SU-DHL-6 (cell line): ENCODE results near the gene C5orf15.

Experiments used
- H2AFZ ChIP-seq: fragments of 200-600 bp; sonication (generic); 2 replicates; pipeline ENCODE4 v1.6.1; 2014; ENCODE audit warnings: low read depth, mild to moderate bottlenecking, moderate library complexity, mixed read lengths, antibody characterized with exemption, low read length; ENCODE audit not compliant: severe bottlenecking
- H3F3A ChIP-seq: fragments of 200-600 bp; shearing (Covaris generic); 2 replicates; pipeline ENCODE4 v1.6.0; 2016; ENCODE audit warnings: antibody characterized with exemption, mild to moderate bottlenecking; ENCODE audit not compliant: insufficient read depth
- H3K27ac ChIP-seq: fragments of 200-600 bp; sonication (generic); 2 replicates; pipeline ENCODE4 v1.5.1; 2016; ENCODE audit warnings: low read depth, mild to moderate bottlenecking, low read length, moderate library complexity, mixed read lengths
- H3K27me3 ChIP-seq: fragments of 200-600 bp; sonication (generic), shearing (Covaris generic); 2 replicates; pipeline ENCODE4 v1.6.0; 2014; ENCODE audit warnings: mild to moderate bottlenecking, low read length
- H3K36me3 ChIP-seq: fragments of 200-600 bp; sonication (generic); 2 replicates; pipeline ENCODE4 v1.6.1; 2014; ENCODE audit warnings: mild to moderate bottlenecking, low read length, mixed read lengths
- H3K4me2 ChIP-seq: fragments of 300-600, 200-600 bp; shearing (Covaris generic), sonication (generic); 2 replicates; pipeline ENCODE4 v1.6.0; 2014; ENCODE audit warnings: low read length, low read depth, mild to moderate bottlenecking; ENCODE audit not compliant: poor library complexity, severe bottlenecking
- H3K4me3 ChIP-seq: fragments of 200-600 bp; sonication (generic); 2 replicates; pipeline ENCODE4 v1.5.1; 2014; ENCODE audit warnings: antibody characterized with exemption, low read length, mild to moderate bottlenecking, mixed read lengths; ENCODE audit not compliant: insufficient read depth, poor library complexity, severe bottlenecking
- H3K79me2 ChIP-seq: fragments of 200-600 bp; sonication (generic); 2 replicates; pipeline ENCODE4 v1.6.1; 2014; ENCODE audit warnings: mild to moderate bottlenecking, low read length, moderate library complexity; ENCODE audit not compliant: insufficient read depth
- H3K9ac ChIP-seq: fragments of 200-600 bp; sonication (generic); 2 replicates; pipeline ENCODE4 v1.7.0; 2014; ENCODE audit warnings: mild to moderate bottlenecking, low read length
- H3K9me2 ChIP-seq: fragments of 200-600 bp; sonication (generic); replicated peaks from 2 replicates; pipeline ENCODE4 v1.6.1; 2014; ENCODE audit warnings: low read length; ENCODE audit not compliant: insufficient read depth
- H3K9me3 ChIP-seq: fragments of 200-600 bp; sonication (generic); 2 replicates; pipeline ENCODE4 v1.6.1; 2014; ENCODE audit warnings: low read length, mixed read lengths; ENCODE audit not compliant: insufficient read depth
- H4K20me1 ChIP-seq: fragments of 200-600 bp; sonication (generic); 2 replicates; pipeline ENCODE4 v1.6.1; 2014; ENCODE audit warnings: low read depth, mild to moderate bottlenecking, antibody characterized with exemption, low read length, moderate library complexity, mixed read lengths
- CTCF ChIP-seq: fragments of 200-600 bp; sonication (generic); IDR thresholded peaks from one replicate; pipeline ENCODE4 v1.5.1; 2017; ENCODE audit warnings: antibody characterized with exemption, mild to moderate bottlenecking, low read length, moderate library complexity; ENCODE audit not compliant: insufficient read depth, poor library complexity, severe bottlenecking
- EZH2phosphoT487 ChIP-seq: fragments of 200-600 bp; sonication (generic), shearing (Covaris generic); conservative IDR thresholded peaks from 2 replicates; pipeline ENCODE4 v1.6.1; 2018; ENCODE audit warnings: mild to moderate bottlenecking, antibody characterized with exemption, low read length, moderate library complexity, mixed read lengths

The C5orf15 gene

GRCh38 chr5:134003817-134004625 is 35.6 kb upstream of the C5orf15 start:
- H3K9me2 ChIP-seq = no peaks in the 10 kb centered on the region
- no peaks in the 10 kb centered on the region for H3K36me3 ChIP-seq
- H2AFZ ChIP-seq = peak overlapping the region; percentile 81
- H3K27ac ChIP-seq = peak overlapping the region; percentile 87
- no peaks in the 10 kb centered on the region for H3F3A ChIP-seq
- peaks cover 12% of the 10 kb centered on the region; the same call in 1 of the 2 replicates for H4K20me1 ChIP-seq
- peak overlapping the region; percentile 81 for H3K4me2 ChIP-seq
- peak overlapping the region; percentile 88 for H3K9ac ChIP-seq
- no peaks in the 10 kb centered on the region for H3K9me3 ChIP-seq
- no peaks in the 10 kb centered on the region for H3K27me3 ChIP-seq
- peaks cover 54% of the 10 kb centered on the region for H3K79me2 ChIP-seq
- H3K4me3 ChIP-seq = peak overlapping the region; percentile 77
- TF ChIP-seq EZH2phosphoT487 (no peak), CTCF (no peak)

GRCh38 chr5:134003064-134003816 is 34.8 kb upstream of the C5orf15 start:
- Histone ChIP-seq H3K9ac (peak overlapping the region; percentile 88), H3K4me2 (peak overlapping the region; percentile 81), H3K27me3 (no peaks in the 10 kb centered on the region), H3F3A (no peaks in the 10 kb centered on the region), H3K4me3 (peak overlapping the region; percentile 77), H3K79me2 (peaks cover 62% of the 10 kb centered on the region), H3K36me3 (no peaks in the 10 kb centered on the region), H3K27ac (peak overlapping the region; percentile 87), H4K20me1 (peaks cover 12% of the 10 kb centered on the region; the same call in 1 of the 2 replicates), H3K9me2 (no peaks in the 10 kb centered on the region), H2AFZ (peak overlapping the region; percentile 81), H3K9me3 (no peaks in the 10 kb centered on the region)
- TF ChIP-seq CTCF (no peak), EZH2phosphoT487 (no peak)

GRCh38 chr5:134001938-134002731 is 33.7 kb upstream of the C5orf15 start:
- H3K9me3 ChIP-seq = no peaks in the 10 kb centered on the region
- H3K27ac ChIP-seq = no peak overlapping the region
- TF ChIP-seq CTCF (no peak), EZH2phosphoT487 (no peak)
- H3K4me2 ChIP-seq = peak overlapping the region; percentile 81
- peaks cover 73% of the 10 kb centered on the region for H3K79me2 ChIP-seq
- peak overlapping the region; percentile 77 for H3K4me3 ChIP-seq
- H3F3A ChIP-seq = no peaks in the 10 kb centered on the region
- H3K36me3 ChIP-seq = no peaks in the 10 kb centered on the region
- H2AFZ ChIP-seq = no peak overlapping the region
- peaks cover 13% of the 10 kb centered on the region; the same call in 1 of the 2 replicates for H4K20me1 ChIP-seq
- no peaks in the 10 kb centered on the region for H3K27me3 ChIP-seq
- H3K9ac ChIP-seq = peak overlapping the region; percentile 88
- no peaks in the 10 kb centered on the region for H3K9me2 ChIP-seq
